Activated T-cell treated with anti-CD3 and anti-CD28 coated beads, Interleukin-2, amount 50 U/mL, for 24 hours (primary cell): ENCODE data around the gene RTKN2.

Source experiments
- DNase-seq: peaks from one replicate; pipeline ENCODE4 v3.0.0-alpha.2; 2020
- H3K27ac Mint-ChIP-seq: 2 replicates; pipeline ENCODE4 v1.8.0; 2020; ENCODE audit warnings: mild to moderate bottlenecking, mixed read lengths
- H3K27me3 Mint-ChIP-seq: 2 replicates; pipeline ENCODE4 v1.8.0; 2020; ENCODE audit warnings: mixed read lengths
- H3K36me3 Mint-ChIP-seq: 2 replicates; pipeline ENCODE4 v1.8.0; 2020; ENCODE audit warnings: low read depth, mixed read lengths
- H3K4me1 Mint-ChIP-seq: 2 replicates; pipeline ENCODE4 v1.8.0; 2020; ENCODE audit warnings: low read depth, mixed read lengths
- H3K4me3 Mint-ChIP-seq: 2 replicates; pipeline ENCODE4 v1.8.0; 2020; ENCODE audit warnings: mild to moderate bottlenecking, moderate library complexity, mixed read lengths
- H3K9me3 Mint-ChIP-seq: 2 replicates; pipeline ENCODE4 v1.8.0; 2020; ENCODE audit warnings: mixed read lengths

RTKN2 gene

DNA sequence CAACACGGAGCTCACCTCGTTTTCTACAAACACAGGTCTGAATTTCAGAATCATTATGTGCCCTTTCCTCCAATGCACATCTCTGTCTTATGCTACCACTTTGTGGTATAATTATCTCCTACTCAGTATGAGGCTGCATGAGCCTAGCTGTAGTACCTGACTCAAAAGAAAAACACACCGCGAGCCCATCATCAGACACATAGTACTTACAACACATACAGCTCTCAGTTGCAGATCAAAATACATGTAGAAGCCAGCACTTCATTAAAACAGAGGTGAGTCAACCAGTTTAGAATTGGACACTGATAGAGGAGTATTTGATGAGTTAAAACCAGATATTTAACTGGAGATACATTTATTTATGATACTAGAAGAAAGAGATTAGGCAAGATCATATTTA lies 1.4 kb upstream of the RTKN2 start:
- Mint-ChIP-seq H3K4me3 (no peak overlapping the region), H3K4me1 (peaks cover 21% of the 10 kb centered on the region), H3K27ac (no peak overlapping the region), H3K9me3 (no peaks in the 10 kb centered on the region), H3K36me3 (no peaks in the 10 kb centered on the region), H3K27me3 (peaks cover 28% of the 10 kb centered on the region)
- no peak for DNase-seq

DNA sequence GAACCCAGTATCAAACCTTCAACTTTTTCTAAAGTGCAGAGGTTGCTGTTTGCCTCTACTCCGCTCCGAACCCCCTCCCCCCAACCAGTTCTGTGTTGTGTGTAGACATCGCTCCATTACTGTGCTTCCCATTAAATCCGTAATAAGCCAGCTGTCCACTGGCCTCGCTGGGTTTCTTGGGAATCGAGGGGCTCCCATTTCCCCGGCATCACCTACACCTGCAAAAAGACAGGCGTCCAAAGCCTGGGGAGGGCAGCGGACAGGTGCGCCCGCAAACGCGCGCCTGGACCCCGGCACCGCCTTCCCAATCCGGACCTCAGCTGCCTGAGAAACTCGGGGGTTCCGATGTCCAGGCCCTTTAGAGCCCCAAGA lies 631 bp downstream of the RTKN2 start:
- no peak for DNase-seq
- H3K36me3 Mint-ChIP-seq: no peaks in the 10 kb centered on the region
- no peak overlapping the region for H3K27ac Mint-ChIP-seq
- peaks cover 24% of the 10 kb centered on the region for H3K4me1 Mint-ChIP-seq
- H3K27me3 Mint-ChIP-seq: peaks cover 28% of the 10 kb centered on the region
- H3K9me3 Mint-ChIP-seq: no peaks in the 10 kb centered on the region
- peak overlapping the region; percentile 80 for H3K4me3 Mint-ChIP-seq

DNA sequence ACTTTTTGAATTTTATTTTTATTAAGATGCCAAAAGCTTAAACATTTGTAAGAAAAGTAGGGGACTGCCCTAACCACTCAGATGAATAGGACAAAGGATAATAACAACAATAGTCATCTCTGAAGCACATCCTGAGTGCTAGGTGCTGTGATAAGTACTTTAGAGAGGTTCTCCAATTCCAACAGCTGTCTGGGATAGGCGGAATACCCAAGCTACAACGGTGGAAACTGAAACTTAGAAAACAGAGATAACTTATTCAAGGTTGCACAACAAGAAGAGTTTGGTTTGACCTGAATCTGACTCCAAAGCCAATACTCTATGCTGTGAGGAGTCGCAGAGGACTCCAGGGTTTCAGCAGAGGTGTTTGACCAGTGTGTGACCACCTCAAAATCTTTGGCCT lies 2.0 kb downstream of the RTKN2 start:
- Mint-ChIP-seq H3K4me3 (no peak overlapping the region), H3K27ac (no peak overlapping the region), H3K4me1 (peaks cover 24% of the 10 kb centered on the region), H3K27me3 (peaks cover 28% of the 10 kb centered on the region), H3K36me3 (no peaks in the 10 kb centered on the region), H3K9me3 (no peaks in the 10 kb centered on the region)
- DNase-seq: no peak

DNA sequence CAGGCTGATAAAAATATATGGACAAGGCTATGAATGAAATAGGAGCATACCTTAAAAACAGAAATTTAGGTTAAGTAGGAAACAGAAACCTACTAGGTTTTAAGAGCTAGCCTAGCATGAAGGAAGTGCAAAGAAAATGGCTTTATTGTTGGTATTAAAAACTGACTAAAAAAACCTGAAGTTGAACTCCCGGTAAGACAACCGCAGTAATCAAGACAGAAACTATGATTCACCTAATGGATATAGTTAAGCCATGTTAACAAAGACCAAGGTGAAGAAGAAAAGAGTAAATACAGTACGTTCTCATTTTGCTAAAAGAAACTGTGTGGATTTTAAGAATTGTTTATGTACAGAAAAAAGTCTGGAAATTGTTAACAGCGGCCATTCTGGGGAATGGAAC lies 2.5 kb downstream of the RTKN2 start:
- no peak for DNase-seq
- peaks cover 24% of the 10 kb centered on the region for H3K4me1 Mint-ChIP-seq
- H3K4me3 Mint-ChIP-seq: no peak overlapping the region
- peaks cover 28% of the 10 kb centered on the region for H3K27me3 Mint-ChIP-seq
- H3K36me3 Mint-ChIP-seq: no peaks in the 10 kb centered on the region
- no peaks in the 10 kb centered on the region for H3K9me3 Mint-ChIP-seq
- H3K27ac Mint-ChIP-seq: no peak overlapping the region

DNA sequence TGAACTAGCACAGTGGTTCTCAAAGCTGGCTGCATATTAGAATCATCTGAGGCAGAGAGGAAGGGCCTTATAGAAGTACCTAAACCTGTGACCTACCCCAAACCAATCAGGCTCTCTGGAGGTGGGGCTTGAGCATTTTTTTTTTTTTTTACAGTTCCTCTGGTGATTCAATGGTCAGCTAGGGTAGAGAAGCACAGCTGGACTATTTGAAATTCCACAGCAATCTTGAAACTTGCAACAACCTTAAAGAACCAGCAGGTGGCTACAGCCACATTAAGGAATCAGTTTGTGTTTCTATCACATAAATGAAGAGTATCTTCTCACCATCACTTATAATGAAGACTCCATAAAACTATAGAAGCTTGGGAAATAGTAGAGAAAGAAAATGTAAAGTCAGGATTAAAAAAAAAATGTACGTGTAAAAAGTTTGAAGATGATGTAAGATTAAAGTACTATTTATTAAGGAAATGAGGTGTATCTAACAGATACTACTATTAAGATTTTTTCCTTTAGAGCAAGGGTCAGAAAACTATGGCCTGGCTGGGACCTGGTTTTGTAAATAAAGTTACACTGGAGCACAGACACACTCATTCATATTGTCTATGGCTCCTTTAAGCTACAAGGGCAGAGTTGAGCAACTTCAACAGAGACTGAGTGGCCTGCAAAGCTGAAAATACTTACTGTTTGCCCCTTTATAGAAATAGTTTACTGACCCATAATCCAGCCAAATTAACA lies 3.8 kb downstream of the RTKN2 start:
- no peaks in the 10 kb centered on the region for H3K36me3 Mint-ChIP-seq
- no peak overlapping the region for H3K4me3 Mint-ChIP-seq
- H3K9me3 Mint-ChIP-seq: no peaks in the 10 kb centered on the region
- H3K27ac Mint-ChIP-seq: no peak overlapping the region
- peaks cover 24% of the 10 kb centered on the region for H3K27me3 Mint-ChIP-seq
- peaks cover 24% of the 10 kb centered on the region for H3K4me1 Mint-ChIP-seq
- DNase-seq: no peak

DNA sequence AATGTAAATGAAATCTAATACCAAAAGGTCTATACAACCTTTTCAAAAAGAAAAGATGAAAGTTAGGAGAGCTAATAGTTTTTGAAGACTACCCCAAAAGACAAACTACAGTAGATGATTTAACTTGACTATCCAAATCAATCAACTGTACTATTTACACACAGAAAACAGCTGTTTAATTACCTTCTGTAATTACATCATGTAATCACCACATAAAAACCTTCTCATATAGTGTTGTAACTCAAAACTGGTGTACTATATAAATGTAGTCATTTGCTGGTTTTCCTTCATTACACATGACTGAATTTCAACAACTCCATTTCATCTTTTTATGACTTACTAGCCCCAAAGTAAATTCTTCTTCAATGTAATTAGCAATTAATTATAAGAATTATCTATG lies 4.5 kb downstream of the RTKN2 start:
- Mint-ChIP-seq H3K27ac (no peak overlapping the region), H3K4me1 (peaks cover 19% of the 10 kb centered on the region), H3K27me3 (peaks cover 17% of the 10 kb centered on the region), H3K36me3 (no peaks in the 10 kb centered on the region), H3K9me3 (no peaks in the 10 kb centered on the region), H3K4me3 (no peak overlapping the region)
- DNase-seq: no peak

DNA sequence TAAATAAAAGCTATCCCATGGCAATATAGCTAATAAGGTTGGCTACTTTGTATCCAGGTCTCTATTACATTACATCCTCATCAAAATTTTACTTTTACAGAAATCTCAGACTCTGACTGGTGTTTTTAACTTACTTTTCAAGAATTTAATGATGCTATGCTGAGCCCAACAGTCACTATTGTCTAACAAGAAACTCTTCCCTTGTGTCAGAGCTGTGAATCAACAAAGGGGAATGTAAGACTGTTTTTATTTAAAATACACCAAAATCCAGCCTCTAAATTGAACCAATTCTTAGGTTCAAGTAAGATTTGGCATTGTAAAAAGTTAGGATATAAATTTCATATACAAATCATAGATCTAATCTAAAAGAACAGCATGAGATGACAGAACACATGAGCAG lies 7.0 kb downstream of the RTKN2 start:
- H3K27ac Mint-ChIP-seq: no peak overlapping the region
- no peaks in the 10 kb centered on the region for H3K9me3 Mint-ChIP-seq
- DNase-seq: no peak
- H3K36me3 Mint-ChIP-seq: no peaks in the 10 kb centered on the region
- no peak overlapping the region for H3K4me3 Mint-ChIP-seq
- peaks cover 7% of the 10 kb centered on the region for H3K4me1 Mint-ChIP-seq
- H3K27me3 Mint-ChIP-seq: peaks cover under 1% of the 10 kb centered on the region

DNA sequence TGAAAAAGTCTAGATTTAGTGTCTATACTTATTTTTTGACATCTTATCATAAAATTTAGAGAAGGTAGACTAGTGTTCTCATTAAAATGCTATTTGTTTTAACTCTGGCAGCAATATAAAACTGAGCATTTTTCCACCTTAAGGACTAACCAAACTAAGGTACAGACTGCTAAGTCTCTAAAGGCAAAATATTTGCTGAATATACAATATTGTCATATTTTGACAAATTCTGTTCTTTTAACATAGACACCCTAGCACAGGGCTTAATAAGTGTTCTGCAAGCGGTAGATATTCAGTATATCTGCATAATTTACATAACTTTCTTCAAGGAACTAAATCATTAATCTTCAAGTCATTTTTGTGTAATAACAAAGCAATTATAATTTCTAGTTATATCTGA lies 8.6 kb downstream of the RTKN2 start:
- H3K27me3 Mint-ChIP-seq: no peaks in the 10 kb centered on the region
- peaks cover 1% of the 10 kb centered on the region for H3K9me3 Mint-ChIP-seq
- DNase-seq: no peak
- H3K36me3 Mint-ChIP-seq: no peaks in the 10 kb centered on the region
- no peak overlapping the region for H3K27ac Mint-ChIP-seq
- H3K4me1 Mint-ChIP-seq: peaks cover 5% of the 10 kb centered on the region
- no peak overlapping the region for H3K4me3 Mint-ChIP-seq

DNA sequence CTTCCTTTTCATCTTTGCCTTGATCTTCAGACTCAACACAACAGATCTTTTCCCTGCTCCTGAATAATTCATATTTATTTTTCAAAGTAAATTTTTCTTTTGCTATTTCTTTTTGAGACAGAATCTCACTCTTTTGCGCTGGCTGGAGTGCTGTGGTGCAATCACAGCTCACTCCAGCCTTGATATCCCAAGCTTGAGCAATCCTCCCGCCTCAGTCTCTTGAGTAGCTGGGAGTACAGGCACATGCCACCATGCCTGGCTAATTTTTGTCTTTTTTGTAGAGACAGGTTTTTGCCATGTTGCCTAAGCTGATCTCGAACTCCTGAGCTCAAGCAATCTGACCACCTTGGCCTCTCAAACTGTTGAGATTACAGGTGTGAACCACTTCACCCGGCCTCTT lies 9.2 kb downstream of the RTKN2 start:
- Mint-ChIP-seq H3K4me1 (peaks cover 4% of the 10 kb centered on the region), H3K36me3 (no peaks in the 10 kb centered on the region), H3K4me3 (no peak overlapping the region), H3K27ac (no peak overlapping the region), H3K9me3 (peaks cover 2% of the 10 kb centered on the region), H3K27me3 (no peaks in the 10 kb centered on the region)
- DNase-seq: no peak

DNA sequence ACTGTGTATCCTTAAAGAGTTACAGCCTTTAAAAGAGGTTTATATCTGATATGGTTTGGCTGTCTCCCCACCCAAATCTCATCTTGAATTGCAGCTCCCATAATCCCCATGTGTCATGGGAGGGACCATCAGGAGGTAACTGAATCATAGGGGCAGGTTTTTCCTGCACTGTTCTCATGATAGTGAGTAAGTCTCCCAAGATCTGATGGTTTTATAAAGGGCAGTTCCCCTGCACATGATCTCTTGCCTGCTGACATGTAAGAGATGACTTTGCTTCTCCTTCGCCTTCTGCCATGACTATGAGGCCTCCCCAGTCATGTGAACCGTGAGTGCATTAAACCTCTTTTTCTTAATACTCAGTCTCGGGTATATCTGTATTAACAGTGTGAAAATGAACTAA lies 9.7 kb downstream of the RTKN2 start:
- H3K27ac Mint-ChIP-seq: no peak overlapping the region
- peaks cover 9% of the 10 kb centered on the region for H3K4me1 Mint-ChIP-seq
- DNase-seq: no peak
- no peaks in the 10 kb centered on the region for H3K27me3 Mint-ChIP-seq
- peaks cover 8% of the 10 kb centered on the region for H3K9me3 Mint-ChIP-seq
- H3K4me3 Mint-ChIP-seq: no peak overlapping the region
- H3K36me3 Mint-ChIP-seq: peaks cover 4% of the 10 kb centered on the region

DNA sequence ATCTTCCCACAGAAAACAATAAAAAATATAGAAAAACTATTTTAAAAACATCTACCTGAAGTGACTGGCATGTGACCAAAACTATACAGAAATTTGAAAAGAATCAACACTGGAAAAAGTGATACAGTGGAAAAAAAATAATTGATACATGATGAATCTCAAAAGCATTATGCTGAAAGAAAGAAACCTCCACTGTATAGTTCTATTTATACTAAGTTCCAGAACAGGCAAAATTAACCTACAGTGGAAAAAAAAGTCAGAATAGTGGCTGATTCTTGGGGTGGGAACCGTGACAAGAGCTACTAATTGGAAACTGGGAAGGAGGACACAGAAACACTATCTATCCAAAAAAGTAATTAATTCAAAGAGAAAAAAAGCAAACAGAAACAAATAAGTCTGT lies 14.9 kb downstream of the RTKN2 start:
- Mint-ChIP-seq H3K9me3 (peaks cover 8% of the 10 kb centered on the region), H3K27ac (peak overlapping the region; percentile 96), H3K4me1 (peaks cover 44% of the 10 kb centered on the region), H3K4me3 (peak overlapping the region; percentile 26), H3K27me3 (no peaks in the 10 kb centered on the region), H3K36me3 (peaks cover 4% of the 10 kb centered on the region)
- no peak for DNase-seq

DNA sequence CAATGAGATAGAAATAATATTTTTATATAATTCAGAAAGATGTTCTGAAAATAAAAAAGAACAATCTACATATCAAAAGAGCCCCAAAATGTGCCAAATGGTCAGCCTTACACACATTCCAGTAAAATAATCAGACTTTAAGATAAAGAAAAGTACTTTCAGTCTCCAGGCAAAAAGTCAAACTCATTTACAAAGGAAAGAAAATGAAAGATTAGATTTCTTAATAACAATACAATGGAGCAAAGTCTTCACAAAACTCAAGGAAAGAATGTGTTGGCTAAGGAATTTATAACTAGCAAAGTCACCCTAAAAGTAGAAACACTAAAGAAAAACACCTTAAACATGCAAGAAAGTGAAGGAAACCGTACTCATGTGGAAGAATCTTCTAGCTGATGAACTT lies 16.6 kb downstream of the RTKN2 start:
- Mint-ChIP-seq H3K27me3 (no peaks in the 10 kb centered on the region), H3K27ac (peak overlapping the region; percentile 28), H3K4me3 (no peak overlapping the region), H3K36me3 (peaks cover 4% of the 10 kb centered on the region), H3K9me3 (peaks cover 8% of the 10 kb centered on the region), H3K4me1 (peaks cover 44% of the 10 kb centered on the region)
- DNase-seq: no peak

DNA sequence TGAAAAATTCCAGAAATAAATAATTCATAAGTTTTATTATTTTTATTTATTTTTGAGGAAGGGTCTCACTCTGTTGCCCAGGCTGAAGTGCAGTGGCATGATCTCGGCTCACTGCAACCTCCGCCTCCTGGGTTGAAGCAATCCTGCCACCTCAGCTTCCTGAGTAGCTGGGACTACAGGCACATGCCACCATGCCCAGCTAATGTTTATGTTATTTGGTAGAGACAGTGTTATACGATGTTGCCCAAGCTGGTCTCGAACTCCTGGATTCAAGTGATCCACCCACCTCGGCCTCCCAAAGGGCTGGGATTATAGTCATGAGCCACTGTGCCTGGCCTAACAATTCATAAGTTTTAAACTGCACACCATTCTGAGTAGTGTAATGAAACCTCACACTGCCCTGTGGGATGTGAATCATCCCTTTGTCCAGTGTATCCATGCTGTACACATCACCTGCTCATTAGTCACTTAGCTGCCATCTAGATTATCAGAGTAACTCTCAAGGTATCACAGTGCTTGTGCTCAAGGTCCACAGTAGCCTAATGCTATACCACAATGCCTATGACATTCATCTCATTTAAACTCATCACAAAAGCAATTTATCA lies 17.9 kb downstream of the RTKN2 start:
- Mint-ChIP-seq H3K36me3 (peaks cover 4% of the 10 kb centered on the region), H3K4me3 (no peak overlapping the region), H3K9me3 (peaks cover 8% of the 10 kb centered on the region), H3K27ac (no peak overlapping the region), H3K27me3 (no peaks in the 10 kb centered on the region), H3K4me1 (peaks cover 44% of the 10 kb centered on the region)
- no peak for DNase-seq

DNA sequence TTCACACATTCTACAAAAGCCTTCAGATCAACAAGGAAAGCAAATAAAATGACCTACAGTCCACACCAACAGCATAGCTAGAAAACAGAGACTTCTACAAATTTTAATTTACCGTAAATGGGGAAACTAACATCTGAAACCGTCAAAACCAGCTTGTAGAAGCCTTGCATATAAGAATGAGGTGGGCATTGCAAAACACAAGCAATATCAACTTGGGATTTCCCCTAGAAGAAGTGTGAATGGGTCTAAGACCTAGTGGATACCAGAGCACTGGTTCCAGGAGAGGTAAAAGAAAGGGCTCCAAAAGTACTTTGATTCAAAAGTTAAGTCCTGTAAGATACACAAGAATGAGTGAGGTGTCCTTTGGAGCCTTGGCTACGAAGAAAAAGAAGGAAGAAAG lies 18.7 kb downstream of the RTKN2 start:
- Mint-ChIP-seq H3K27ac (no peak overlapping the region), H3K27me3 (no peaks in the 10 kb centered on the region), H3K9me3 (peaks cover 6% of the 10 kb centered on the region), H3K36me3 (peaks cover 4% of the 10 kb centered on the region), H3K4me3 (no peak overlapping the region), H3K4me1 (peaks cover 50% of the 10 kb centered on the region)
- no peak for DNase-seq

DNA sequence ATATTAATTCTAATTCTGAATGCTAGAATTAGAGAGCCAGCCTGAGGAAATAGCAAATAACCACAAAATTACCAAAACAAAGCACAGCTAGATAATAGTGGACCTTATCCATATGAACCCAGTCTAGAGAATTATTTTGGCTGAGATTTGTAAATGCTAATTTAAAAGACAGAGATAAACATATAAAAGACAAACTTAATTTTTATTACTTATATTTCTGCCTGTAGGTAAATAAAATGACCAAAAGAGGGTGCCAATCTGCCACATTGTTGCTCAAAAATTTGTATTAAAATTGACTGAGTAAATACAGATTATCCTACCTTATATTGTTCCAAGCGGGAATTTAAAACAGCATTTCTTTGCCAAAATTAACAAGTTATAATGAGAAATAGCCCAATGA lies 20.2 kb downstream of the RTKN2 start:
- peaks cover 51% of the 10 kb centered on the region for H3K4me1 Mint-ChIP-seq
- DNase-seq: no peak
- H3K36me3 Mint-ChIP-seq: no peaks in the 10 kb centered on the region
- H3K27me3 Mint-ChIP-seq: no peaks in the 10 kb centered on the region
- no peak overlapping the region for H3K4me3 Mint-ChIP-seq
- no peaks in the 10 kb centered on the region for H3K9me3 Mint-ChIP-seq
- no peak overlapping the region for H3K27ac Mint-ChIP-seq
